Testis (tissue), 2 donors: ENCODE measurements around the gene CDYL2.

Experiments used
- POLR2A ChIP-seq: fragments of 450-650 bp; IDR thresholded peaks from one replicate; pipeline ENCODE4 v1.6.1; 2017; ENCODE audit warnings: antibody characterized with exemption, mild to moderate bottlenecking, moderate library complexity
- TF ChIP-seq, protein P1 (sequence below), 3 experiments: fragments of 450-650 bp in 2 of 3; fragments of 200-600 bp in 1 of 3; sonication (generic) in 1 of 3; IDR thresholded peaks; one replicate each; pipeline ENCODE4 v1.5.1; 2016 to 2019; ENCODE audit warnings: antibody characterized with exemption in 3 of 3, mild to moderate bottlenecking in 2 of 3, moderate library complexity in 1 of 3

GRCh38 chr16:80754476-80754875 lies 49.9 kb downstream of the CDYL2 start:
- TF ChIP-seq, protein P1, sequence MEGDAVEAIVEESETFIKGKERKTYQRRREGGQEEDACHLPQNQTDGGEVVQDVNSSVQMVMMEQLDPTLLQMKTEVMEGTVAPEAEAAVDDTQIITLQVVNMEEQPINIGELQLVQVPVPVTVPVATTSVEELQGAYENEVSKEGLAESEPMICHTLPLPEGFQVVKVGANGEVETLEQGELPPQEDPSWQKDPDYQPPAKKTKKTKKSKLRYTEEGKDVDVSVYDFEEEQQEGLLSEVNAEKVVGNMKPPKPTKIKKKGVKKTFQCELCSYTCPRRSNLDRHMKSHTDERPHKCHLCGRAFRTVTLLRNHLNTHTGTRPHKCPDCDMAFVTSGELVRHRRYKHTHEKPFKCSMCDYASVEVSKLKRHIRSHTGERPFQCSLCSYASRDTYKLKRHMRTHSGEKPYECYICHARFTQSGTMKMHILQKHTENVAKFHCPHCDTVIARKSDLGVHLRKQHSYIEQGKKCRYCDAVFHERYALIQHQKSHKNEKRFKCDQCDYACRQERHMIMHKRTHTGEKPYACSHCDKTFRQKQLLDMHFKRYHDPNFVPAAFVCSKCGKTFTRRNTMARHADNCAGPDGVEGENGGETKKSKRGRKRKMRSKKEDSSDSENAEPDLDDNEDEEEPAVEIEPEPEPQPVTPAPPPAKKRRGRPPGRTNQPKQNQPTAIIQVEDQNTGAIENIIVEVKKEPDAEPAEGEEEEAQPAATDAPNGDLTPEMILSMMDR (IDR thresholded peaks at IDR 0.05), result no peak
- no peak for TF ChIP-seq POLR2A
